ENCODE data around the gene SCN2A.

Gene SCN2A

GRCh38 chr2:165410276-165410675, 171.1 kb downstream of the SCN2A start:
- no peak for DNase-seq (ENCODE audit: low read depth in 4 of 4, low spot score in 1 of 4)

- no peak for DNase-seq (ENCODE audit: low read depth in 4 of 4, low spot score in 1 of 4)
These were observed 175.0 kb downstream of the SCN2A start for GRCh38 chr2:165414187-165414586.

GRCh38 chr2:165417009-165417408, 177.8 kb downstream of the SCN2A start:
- DNase-seq (ENCODE audit: low read depth in 4 of 4, low spot score in 1 of 4) = no peak

- DNase-seq (ENCODE audit: low read depth in 4 of 4, low spot score in 1 of 4) = no peak
These were observed 181.0 kb downstream of the SCN2A start for GRCh38 chr2:165420231-165420630.

- no peak for DNase-seq (ENCODE audit: low read depth in 4 of 4, low spot score in 1 of 4)
These were observed 183.9 kb downstream of the SCN2A start for GRCh38 chr2:165423081-165423480.

GRCh38 chr2:165425556-165425955, 186.3 kb downstream of the SCN2A start:
- no peak for DNase-seq (ENCODE audit: low read depth in 4 of 4, low spot score in 1 of 4)

- DNase-seq (ENCODE audit: low read depth in 4 of 4, low spot score in 1 of 4) = no peak
These were observed 188.5 kb downstream of the SCN2A start for GRCh38 chr2:165427686-165428085.

- no peak for DNase-seq (ENCODE audit: low read depth in 4 of 4, low spot score in 1 of 4)
These were observed 189.7 kb downstream of the SCN2A start for GRCh38 chr2:165428926-165429325.

- no peak for DNase-seq (ENCODE audit: low read depth in 4 of 4, low spot score in 1 of 4)
These were observed 191.8 kb downstream of the SCN2A start for GRCh38 chr2:165431014-165431413.

- no peak for DNase-seq (ENCODE audit: low read depth in 4 of 4, low spot score in 1 of 4)
These were observed 193.2 kb downstream of the SCN2A start for GRCh38 chr2:165432234-165432966.

GRCh38 chr2:165434865-165435496, 195.8 kb downstream of the SCN2A start:
- DNase-seq (ENCODE audit: low read depth in 4 of 4, low spot score in 1 of 4) = no peak

- no peak for DNase-seq (ENCODE audit: low read depth in 4 of 4, low spot score in 1 of 4)
These were observed 196.4 kb downstream of the SCN2A start for GRCh38 chr2:165435611-165436010.

- no peak for DNase-seq (ENCODE audit: low read depth in 4 of 4, low spot score in 1 of 4)
These were observed 197.3 kb downstream of the SCN2A start for GRCh38 chr2:165436559-165436958.

- no peak for DNase-seq (ENCODE audit: low read depth in 4 of 4, low spot score in 1 of 4)
These were observed 201.2 kb downstream of the SCN2A start for GRCh38 chr2:165440367-165440766.
